HFF-Myc (cell line): Measurements from ENCODE around the gene SLC25A22.

Experiments
- DNase-seq: peaks from one replicate; pipeline ENCODE4 v3.0.0-alpha.2; 2011; ENCODE audit warnings: low read depth; ENCODE audit errors: extremely low read depth
- H3K4me3 ChIP-seq: replicated peaks from 2 replicates; pipeline ENCODE4 v1.5.1; 2011; ENCODE audit warnings: low read depth, mild to moderate bottlenecking, control low read depth, low read length
- CTCF ChIP-seq: IDR thresholded peaks from 2 replicates; pipeline ENCODE4 v1.5.1; 2012; ENCODE audit warnings: mild to moderate bottlenecking, low read depth, low read length, control low read depth; ENCODE audit errors: missing control alignments

SLC25A22 gene

GRCh38 chr11:766936-767210 lies 31.2 kb downstream of the SLC25A22 start:
- DNase-seq, result no peak
- no peak overlapping the region for H3K4me3 ChIP-seq
- TF ChIP-seq CTCF, result no peak

- no peak overlapping the region for H3K4me3 ChIP-seq
- TF ChIP-seq CTCF, result no peak
- DNase-seq, result no peak
Observed at GRCh38 chr11:766106-766935, 31.8 kb downstream of the SLC25A22 start.

GRCh38 chr11:765802-766091 lies 32.3 kb downstream of the SLC25A22 start:
- H3K4me3 ChIP-seq, result no peak overlapping the region
- no peak for DNase-seq
- no peak for TF ChIP-seq CTCF

GRCh38 chr11:765025-765801 lies 32.9 kb downstream of the SLC25A22 start:
- TF ChIP-seq CTCF, result peak; percentile 57
- no peak overlapping the region for H3K4me3 ChIP-seq
- DNase-seq, result no peak

- H3K4me3 ChIP-seq, result no peak overlapping the region
- no peak for TF ChIP-seq CTCF
- no peak for DNase-seq
Observed at GRCh38 chr11:764322-765024, 33.6 kb downstream of the SLC25A22 start.

GRCh38 chr11:763549-764321 lies 34.3 kb downstream of the SLC25A22 start:
- H3K4me3 ChIP-seq, result no peak overlapping the region
- no peak for TF ChIP-seq CTCF
- no peak for DNase-seq
